Cardiac septum (tissue), 1 donor: ENCODE data around the gene MRPS26. TPM values are rescaled to one million over a fixed set of nuclear protein-coding genes. Genes with fewer than 3 reads are reported as not detected.
"Not testable (repeated sequence)": the region's sequence is repeated elsewhere in the genome, so short reads cannot be mapped to it uniquely, and the experiment has no call there.

ENCODE experiments used
- DNase-seq: peaks from one replicate; pipeline ENCODE4 v3.0.0-alpha.2; 2020; ENCODE audit warnings: low spot score
- intact Hi-C: fragments of 100-400 bp; cut with DNase I; formaldehyde crosslinking; loops from one replicate; pipeline ENCODE4 v1.14.0; 2022
- total RNA-seq: library from RNA; stranded (reverse); fragmentation: NEBNext Ultra II Directional; extraction: Animal tissue kit (Norgen Biotek cat#: 25700); gene quantifications from one replicate; pipeline ENCODE4 v1.2.1, GENCODE V29; 2021
- donor health status: DM: no; HTN: no; CAD: no.

The MRPS26 gene
- total RNA-seq, 1 donor from 2014 or later, result 43.0 TPM

GRCh38 chr20:3071610-3072529 lies 26.0 kb downstream of the MRPS26 start, which contains the start of gene OXT:
Gene OXT, plus strand, starts transcription at chr20:3071620. Its CDS starts 36 bp downstream, at chr20:3071656.
- intact Hi-C loops, result no loop called here
- DNase-seq, result no peak

- intact Hi-C loops, result no loop called here
Observed at GRCh38 chr20:3072530-3073250, 26.8 kb downstream of the MRPS26 start.

GRCh38 chr20:3073251-3073643 lies 27.4 kb downstream of the MRPS26 start:
- intact Hi-C loops, DNase-seq: not testable (repeated sequence)

More at GRCh38 chr20:3072530-3073250, 26.8 kb downstream of the MRPS26 start:
- DNase-seq, result no peak

DNA sequence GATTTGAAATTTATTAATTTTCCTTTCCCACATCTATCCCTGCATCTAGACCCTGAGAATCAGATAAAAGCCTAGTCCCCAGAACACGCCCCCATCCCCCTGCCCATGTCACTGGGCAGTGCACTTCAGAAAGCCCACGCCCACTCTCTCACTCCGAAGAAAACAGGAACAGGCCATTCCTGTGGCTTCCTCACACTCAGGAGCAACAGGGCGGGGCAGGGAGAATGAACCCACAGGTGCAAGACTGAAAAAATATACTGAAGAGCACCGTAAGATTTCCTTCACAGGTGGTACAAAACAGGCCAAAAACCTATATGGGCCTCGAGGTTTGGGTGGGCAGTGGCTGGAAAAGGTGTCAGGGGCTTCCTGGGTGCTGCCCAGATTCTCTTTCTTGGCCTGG lies 29.0 kb downstream of the MRPS26 start:
- intact Hi-C loops, result no loop called here

GRCh38 chr20:3075315-3075714 lies 29.5 kb downstream of the MRPS26 start:
- intact Hi-C loops, DNase-seq: not testable (repeated sequence)

More for the DNA sequence above, 29.0 kb downstream of the MRPS26 start:
- DNase-seq, result no peak

- DNase-seq, result no peak
- intact Hi-C loops, result no loop called here
Observed at GRCh38 chr20:3077618-3078134, 31.8 kb downstream of the MRPS26 start.

DNA sequence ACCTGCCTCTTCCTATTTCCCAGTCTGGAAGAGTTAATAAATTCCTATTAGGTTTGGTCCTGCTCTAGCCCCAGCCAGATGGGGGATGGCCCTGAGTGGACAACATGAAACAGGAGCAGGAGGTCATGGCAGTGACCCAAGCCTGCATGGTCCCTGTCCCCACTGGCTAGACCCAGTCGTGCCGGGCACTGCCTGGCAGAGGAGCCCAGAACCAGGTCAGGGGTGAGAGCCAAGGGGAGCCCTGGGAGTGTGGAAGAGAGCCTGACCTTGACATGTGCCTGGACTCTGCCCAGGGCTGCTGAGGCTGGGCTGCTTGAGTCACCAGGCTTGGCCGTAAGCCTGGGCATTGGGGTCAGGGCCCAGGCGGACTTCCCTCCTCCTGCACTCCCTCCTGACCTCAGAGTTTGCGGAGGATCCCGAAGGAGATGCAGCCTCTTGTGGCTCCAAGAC lies 35.1 kb downstream of the MRPS26 start:
- DNase-seq, result peak; percentile 81
- intact Hi-C loops, result no loop called here

DNA sequence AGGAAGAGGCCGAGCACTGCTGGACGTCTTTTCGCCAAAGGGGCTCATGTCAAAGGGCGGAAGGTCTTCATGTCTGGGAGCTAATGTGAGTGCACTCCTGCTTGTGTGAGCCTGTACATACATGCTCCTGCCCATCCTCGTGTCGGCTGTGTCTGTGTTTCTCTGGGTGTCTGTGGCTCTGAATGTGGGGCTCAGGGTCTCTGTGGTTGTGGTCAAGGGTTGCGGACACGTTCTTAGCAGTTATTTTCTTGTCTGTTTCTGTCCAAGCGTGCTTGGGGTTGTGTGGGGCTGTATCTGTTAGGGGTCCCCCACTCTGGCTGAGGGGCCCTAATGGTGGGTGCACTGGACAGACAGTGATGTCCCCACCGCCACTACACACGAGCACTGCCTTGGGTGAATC lies 35.8 kb downstream of the MRPS26 start:
- no peak for DNase-seq
- intact Hi-C loops, result no loop called here

DNA sequence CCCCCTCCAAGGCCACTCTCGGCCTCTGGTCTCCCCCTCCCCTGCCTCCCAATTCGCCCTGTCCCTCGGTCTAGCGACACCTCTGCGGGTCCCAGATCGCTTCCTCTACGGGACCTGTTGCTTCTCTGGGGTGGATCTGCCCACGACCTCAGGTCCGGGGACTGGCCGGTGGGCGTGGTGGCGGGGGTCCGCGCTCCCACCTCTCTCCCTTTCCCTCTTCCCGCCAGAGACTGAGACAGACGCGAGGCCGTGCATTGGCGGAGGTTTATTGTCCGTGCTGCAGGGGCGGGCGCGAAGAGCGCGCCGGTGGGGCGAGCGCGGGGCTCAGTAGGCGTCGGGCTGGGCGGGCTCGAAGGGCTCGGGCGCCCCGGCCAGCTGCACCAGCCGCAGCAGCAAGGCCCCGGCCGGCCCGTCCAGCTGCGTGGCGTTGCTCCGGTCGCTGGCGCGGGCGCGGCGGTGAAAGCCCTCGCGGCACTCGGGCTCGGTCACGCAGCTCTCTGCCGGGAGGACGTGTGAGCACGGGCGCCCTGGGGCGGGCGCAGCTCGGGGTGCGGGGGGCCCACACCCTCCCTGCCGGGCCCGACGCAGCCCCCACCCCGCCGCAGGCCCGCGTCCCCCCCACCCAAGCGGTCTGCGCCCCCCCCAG lies 36.6 kb downstream of the MRPS26 start:
- DNase-seq, result no peak
- intact Hi-C loops, result no loop called here

DNA sequence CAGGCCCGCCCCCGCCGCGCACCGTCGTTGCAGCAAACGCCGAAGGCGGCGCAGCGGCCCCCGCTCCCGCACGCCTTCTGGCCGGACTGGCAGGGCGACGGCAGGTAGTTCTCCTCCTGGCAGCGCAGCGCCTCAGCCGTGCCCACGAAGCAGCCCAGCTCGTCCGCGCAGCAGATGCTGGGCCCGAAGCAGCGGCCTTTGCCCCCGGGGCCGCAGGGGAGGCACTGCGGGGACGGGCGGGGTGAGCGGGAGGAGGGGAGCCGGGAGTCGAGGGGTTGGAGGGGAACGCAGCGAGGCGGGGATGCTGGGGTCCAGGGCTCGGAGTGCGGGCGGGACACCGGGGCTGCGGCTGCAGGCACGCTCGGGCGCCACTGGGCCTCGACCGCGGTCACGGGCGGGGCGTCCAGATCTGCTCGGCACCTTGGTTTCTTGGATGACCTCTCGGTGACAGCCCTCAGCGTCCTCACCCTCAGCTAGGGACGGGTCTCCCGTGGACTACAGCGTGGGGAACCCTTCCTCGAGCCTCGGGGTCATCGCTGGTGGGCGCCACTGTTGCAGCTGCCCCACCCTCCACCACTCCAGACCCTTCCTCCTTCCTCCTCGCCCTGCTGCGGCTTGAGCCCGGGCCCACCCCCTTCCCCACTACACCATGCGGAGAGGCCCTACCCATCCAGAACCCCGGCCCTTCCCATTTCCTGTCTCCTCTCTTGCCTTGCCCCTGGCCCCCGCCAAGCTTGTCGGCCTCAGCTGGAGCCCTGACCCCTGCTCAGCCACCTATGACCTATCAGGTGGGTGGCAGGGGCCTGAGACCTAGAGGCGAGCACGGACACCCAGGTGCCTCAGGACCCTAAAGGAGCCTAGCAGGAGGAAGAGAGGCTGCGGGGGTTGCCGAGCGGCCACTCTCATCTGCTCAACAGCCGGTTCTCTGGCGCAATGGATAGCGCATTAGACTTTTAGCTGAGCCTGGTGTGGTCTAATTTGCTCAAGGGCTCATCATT lies 37.4 kb downstream of the MRPS26 start:
- no peak for DNase-seq
- intact Hi-C loops, result no loop called here

DNA sequence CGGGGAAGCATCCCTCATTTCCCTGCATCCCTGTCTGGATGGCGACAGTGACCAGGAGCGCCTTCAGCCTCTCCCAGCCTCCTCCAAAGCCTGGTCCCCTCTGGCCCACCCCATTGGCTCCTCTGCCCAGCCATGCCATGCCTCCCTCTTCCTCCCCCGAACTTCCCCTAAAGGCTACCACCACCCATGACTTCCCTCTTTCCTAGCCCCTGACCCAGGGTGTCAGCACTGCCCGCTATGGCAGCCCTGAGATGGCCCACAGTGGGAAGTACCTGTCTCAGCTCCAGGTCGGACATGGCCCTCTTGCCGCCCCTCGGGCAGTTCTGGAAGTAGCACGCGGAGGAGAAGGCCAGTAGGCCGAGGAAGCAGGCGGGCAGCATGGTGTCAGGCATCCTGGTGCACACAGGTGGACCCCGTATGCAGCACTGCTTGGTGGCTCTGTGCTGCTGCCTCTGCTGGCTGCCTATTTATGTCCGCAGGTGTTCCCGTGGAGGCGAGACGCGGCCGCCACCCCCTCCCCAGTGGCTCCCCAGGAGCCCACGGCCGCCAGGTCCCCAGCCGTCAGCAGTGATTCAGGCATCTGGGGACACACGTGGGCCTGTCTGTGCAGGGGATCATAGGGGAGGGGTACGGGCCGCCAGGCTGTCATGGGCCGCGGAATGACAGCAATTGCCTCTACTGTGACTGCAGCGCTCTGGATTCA lies 38.6 kb downstream of the MRPS26 start, which contains the start of gene AVP:
TSS of gene AVP (minus strand) at position 442 of the 703 bp plus-strand sequence. CDS start at position 392, 50 bp downstream.
- intact Hi-C loops, result no loop called here
- no peak for DNase-seq

DNA sequence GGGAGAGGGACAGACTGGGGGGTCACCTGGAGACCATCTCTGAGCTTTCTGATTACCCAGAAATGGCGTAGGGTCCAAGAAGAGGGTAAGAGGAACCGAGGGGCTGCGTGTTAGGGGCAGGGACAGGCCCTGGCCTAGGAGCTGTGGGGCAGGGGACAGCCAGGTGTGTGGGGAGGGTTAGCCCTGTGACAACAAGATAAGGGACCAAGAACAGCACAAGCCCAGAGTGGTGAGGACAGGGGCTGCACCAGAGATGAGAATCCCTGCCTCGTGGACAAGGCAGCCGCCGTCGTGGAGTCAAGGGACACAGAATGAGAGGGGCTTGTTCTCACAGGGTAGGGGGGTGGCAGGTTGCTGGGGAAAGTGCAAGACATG lies 39.1 kb downstream of the MRPS26 start:
- DNase-seq, result no peak
- intact Hi-C loops, result no loop called here

DNA sequence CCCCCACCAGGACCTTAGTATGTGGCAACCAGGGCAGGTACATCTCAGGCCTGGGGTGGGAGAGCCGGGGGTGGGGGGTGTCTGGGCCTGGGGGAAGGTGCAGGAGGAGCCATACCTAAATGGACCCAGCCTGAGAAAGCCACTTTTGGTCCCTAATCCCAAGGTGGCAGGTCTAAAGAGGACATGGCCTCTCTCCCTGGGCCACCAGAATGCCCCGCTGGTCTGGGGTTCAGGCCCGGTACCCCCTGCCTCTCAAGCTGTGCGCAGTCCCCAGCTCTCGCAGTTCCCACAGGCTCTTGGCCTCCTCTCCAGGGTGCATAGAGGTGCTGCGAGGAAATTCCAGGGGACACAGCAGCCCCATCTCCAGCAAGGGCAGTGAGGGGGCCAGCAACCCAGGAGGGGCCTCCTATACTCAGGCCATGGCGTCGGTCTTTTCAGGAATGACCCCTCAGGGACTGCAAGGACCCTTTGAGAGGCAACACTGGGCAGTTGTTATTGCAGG lies 39.8 kb downstream of the MRPS26 start:
- intact Hi-C loops, result no loop called here
- DNase-seq, result no peak

DNA sequence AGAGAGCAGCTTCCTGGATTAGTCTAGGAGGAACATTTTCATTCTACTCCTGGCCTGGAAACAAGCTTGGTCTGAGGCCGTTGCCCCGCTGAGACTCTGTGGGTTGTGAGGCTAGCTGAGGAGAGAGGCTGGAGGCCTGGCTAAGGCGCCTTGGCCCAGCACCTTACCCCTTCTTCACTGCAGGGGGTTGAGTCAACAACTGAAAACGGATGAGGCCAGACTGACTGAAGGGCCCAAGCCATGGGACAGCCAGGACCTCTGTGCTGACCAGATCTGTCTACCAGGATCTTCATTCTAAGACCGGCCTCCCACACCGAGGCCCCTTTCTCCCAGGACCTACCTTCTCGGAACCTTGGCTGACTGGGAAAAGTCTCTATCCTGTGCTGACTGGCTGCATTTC lies 42.2 kb downstream of the MRPS26 start:
- no peak for DNase-seq
- intact Hi-C loops, result no loop called here

- intact Hi-C loops, result no loop called here
- DNase-seq, result no peak
Observed at GRCh38 chr20:3090565-3090964, 44.7 kb downstream of the MRPS26 start.

GRCh38 chr20:3092611-3093379 lies 46.9 kb downstream of the MRPS26 start:
- intact Hi-C loops, result no loop called here

GRCh38 chr20:3093861-3094361 lies 48.1 kb downstream of the MRPS26 start:
- DNase-seq, result no peak
- intact Hi-C loops, result no loop called here

More at GRCh38 chr20:3092611-3093379, 46.9 kb downstream of the MRPS26 start:
- DNase-seq, result no peak
